GF-D8 (cell line): Measurements from ENCODE around the gene DNAJC7.

ENCODE experiments used
- DNase-seq: peaks from one replicate; lab custom pipeline; 2025; lab: John Stamatoyannopoulos, UW

Gene DNAJC7

DNA sequence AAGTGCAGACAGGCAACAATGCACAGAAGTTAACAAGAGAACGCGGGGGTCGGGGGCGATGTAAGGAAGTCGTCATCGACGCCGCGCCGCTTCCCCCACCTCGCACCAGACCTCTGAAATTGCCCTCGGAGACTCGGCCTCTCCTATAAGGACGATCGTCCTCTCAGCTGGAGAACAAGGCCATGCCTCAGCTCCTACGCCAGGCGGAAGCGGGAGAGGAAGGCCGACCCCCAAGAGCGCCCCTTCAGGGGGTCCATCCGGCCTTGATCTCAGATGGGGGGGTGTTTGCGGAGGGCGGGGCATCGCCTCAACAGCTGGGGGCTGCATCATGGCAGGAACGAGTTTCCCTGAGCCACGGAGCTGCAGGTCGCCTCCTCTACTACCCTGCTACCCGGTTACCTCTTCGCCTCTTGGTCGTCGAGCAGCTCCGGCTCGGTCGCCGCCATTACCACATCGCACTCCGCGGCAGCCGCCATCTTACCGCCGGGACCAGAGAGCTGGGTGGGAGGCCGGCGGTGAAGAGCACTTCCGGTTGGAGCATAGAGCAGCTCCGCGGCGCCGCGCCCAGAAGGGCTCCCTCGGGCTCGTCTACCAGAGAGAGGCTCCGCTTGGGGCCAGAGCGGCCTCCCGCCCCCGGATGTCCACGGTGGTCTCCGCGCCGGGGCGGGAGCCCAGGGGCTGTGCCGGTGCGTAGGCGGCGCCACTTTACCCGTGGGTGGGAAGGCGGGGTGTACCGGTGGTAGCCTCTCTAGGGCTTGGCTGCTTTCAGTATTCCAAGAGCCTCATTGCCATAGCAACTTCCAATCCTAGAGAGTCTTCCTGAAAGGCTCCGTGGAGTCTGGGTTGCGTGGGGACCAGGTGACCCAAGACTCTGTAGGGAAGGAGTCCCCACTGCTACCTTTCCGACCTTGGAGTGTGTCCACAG, at the start of gene DNAJC7:
DNAJC7 (minus strand) TSS at position 499 of the 925 bp plus-strand sequence; CDS start at position 476, 23 bp downstream.
- DNase-seq = peak; percentile 71

GRCh38 chr17:42065201-42065600, 48.0 kb upstream of the DNAJC7 start:
- no peak for DNase-seq

GRCh38 chr17:42062681-42063080, 45.4 kb upstream of the DNAJC7 start:
- DNase-seq = no peak

DNA sequence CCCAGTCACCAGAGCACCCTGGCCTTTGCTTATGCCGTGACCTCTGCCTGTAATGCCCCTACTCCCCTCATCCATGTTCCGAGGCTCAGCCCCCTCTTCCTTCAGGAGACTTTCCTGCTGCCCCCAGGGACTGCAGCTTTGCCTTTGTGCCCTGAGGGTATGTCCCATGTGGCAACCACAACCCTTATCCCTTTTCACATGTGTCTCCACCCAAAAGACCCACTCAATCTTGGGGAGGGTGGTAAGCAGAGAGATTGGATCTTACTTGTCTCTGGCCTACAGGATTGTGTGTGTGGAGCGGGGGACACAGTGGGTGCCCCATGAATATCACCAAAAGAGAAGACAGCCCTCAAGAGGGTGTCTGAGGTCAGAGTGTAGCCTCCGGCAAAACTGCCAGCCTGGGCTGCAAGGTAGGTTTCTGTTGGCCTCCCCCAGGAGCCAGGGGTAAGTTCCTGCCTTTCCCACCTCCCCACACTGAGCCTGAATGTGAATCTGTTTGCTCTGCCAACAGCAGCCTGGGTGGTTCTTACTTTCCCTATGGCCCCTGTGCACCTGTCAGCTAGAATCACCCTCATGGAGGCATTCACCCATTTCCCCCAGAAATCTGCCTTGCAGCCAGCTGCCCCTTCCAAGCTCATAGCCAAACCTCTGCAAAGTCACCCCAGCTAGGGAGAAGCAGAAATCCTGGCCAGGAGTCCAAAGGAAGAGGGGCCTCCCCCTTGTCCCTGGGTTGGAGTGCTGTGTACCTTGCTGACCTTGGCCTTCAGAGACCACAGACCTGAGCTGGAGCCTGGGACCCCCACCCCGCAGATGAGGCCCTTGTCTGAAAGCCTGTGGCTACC, 44.6 kb upstream of the DNAJC7 start:
- DNase-seq = no peak

DNA sequence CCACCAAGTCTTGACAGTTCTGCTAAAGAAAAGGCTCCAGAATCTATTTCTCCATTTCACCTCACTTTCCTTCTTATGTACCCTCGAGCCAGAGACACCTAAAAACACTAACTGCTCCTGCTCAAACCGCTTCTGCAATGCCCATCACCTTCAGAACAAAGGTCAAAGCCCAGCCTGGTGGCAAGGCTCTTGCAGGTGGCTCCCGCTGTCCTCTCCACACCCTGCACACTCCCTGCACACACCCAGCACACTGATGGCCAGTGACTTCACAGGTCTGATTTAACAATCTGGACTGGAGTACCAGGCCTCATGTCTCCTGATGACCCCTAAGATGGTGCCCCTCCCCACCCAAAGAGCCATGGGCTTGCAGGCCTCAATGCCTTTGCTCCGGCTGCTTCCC, 43.0 kb upstream of the DNAJC7 start:
- DNase-seq = no peak

GRCh38 chr17:42059815-42060214, 42.6 kb upstream of the DNAJC7 start:
- DNase-seq = no peak

DNA sequence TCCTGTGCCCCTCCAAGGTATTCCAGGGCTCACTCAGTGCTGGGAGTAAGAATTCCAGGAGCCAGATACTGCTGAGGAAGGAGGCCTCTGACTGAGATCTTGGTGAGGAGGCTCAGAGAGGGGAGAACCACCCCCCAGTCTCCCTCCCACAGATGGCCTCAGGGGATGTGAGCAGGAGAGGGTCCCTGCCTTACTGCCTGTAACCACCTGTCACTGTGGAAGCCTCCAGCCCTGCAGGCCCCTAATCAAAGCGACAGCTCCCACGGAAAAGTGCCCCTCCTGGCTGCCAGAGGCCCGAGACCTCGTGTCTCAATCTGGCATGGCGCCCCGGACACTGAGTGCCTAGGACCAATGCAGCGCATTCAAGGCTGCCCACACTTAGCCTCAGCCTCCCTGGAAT, 40.8 kb upstream of the DNAJC7 start:
- DNase-seq = no peak

DNA sequence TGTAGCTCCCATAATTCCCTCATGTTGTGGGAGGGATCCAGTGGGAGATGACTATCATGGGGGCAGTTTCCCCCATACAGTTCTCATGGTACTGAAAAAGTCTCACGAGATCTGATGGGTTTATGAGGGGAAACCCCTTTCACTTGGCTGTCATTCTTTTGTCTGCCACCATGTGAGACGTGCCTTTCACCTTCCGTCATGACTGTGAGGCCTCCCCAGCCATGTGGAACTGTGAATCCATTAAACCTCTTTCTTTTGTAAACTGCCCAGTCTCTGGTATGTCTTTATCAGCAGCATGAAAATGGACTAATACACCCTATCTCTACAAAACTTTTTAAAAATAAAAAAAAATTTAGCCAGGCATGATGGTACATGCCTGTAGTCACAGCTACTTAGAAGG, 39.4 kb upstream of the DNAJC7 start:
- no peak for DNase-seq

- DNase-seq = no peak
These were observed 38.3 kb upstream of the DNAJC7 start for GRCh38 chr17:42055496-42055895.

DNA sequence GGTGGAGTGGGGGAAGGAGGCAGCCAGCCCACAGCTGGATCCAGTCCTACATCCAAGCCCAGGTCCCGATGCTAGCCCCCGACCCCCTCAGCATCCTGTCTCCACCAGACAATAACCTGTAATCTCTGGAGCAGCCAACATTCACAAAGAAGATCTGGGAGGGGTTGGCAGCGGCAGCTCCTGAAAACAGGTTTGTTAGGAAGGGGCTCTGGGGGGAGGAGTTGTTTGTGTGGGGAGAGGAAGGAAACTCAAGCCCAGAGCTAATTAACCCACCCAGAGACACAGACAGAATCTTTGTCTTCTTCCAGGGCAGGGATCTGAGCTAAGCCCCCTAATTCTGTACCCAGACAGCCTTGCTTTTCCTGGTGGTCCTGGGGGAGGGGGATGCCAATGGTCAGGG, 37.8 kb upstream of the DNAJC7 start:
- DNase-seq = no peak

GRCh38 chr17:42053731-42054500, 36.7 kb upstream of the DNAJC7 start:
- DNase-seq = no peak

DNA sequence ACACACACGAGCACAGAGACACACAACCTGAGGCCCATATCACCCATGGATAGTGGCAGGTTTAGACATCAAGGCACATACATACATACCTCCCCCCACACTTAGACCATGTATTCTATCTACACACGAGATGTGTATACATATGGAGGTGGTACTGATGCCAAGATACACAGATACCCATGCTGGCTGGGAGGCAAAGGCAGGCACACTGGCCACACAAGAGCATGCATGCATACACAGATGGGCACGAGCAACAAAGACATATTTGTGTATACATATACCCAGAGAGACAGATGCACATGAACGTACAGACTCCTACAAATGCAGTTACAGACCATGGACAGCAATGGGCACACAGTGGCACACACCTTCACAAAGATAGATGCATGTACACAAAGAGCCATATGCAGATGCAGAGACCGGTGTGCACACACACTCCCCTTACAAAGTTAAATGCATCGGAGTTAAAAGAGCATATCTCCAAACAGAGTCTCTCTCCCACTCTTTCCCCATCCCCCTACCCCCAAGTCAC, 35.2 kb upstream of the DNAJC7 start:
- DNase-seq = no peak

GRCh38 chr17:42051645-42052044, 34.4 kb upstream of the DNAJC7 start:
- no peak for DNase-seq

DNA sequence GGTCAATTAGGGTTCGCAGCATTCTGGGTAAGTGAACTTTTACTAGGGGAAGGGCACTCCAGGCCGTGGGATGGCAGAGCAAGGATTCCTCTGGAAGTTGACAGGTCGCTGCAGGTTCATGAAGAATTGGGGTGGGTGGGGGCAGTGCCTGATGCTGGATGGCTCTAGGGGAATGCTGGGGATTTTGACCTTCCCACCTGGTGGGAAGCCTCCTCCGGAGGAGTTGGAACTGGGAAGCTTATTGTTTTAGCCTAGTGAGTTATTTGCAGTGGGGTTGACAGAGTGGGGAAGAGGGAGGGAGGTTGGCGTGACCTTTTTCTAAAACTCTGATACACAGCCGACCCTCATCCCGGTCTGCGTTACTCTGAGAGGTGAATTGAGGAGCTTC, 33.8 kb upstream of the DNAJC7 start:
- DNase-seq = no peak

- no peak for DNase-seq
These were observed 33.3 kb upstream of the DNAJC7 start, which contains the start of gene C17orf113 for GRCh38 chr17:42050393-42051012. Gene C17orf113, minus strand, starts transcription at chr17:42050601. Its CDS starts 7,225 bp downstream, at chr17:42043376.

- no peak for DNase-seq
These were observed 32.7 kb upstream of the DNAJC7 start for GRCh38 chr17:42049834-42050392.

DNA sequence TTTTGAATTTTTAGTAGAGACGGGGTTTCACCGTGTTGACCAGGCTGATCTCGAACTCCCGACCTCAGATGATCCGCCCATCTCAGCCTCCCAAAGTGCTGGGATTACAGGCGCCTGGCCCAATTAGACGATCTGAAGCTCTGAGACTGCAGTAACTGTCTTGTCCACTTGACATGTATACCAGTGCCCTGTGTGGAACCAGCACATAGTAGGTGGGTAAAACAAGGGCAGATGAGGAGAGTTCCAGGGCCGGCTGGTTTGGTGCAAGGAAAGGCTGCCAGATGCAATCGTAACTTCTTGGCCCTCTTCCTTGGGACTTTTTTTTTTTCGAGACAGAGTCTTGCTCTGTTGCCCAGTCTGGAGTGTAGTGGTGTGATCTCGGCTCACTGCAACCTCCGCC, 30.1 kb upstream of the DNAJC7 start:
- no peak for DNase-seq

- no peak for DNase-seq
These were observed 28.5 kb upstream of the DNAJC7 start for GRCh38 chr17:42045719-42046118.

GRCh38 chr17:42042598-42043319, 25.5 kb upstream of the DNAJC7 start:
- no peak for DNase-seq

DNA sequence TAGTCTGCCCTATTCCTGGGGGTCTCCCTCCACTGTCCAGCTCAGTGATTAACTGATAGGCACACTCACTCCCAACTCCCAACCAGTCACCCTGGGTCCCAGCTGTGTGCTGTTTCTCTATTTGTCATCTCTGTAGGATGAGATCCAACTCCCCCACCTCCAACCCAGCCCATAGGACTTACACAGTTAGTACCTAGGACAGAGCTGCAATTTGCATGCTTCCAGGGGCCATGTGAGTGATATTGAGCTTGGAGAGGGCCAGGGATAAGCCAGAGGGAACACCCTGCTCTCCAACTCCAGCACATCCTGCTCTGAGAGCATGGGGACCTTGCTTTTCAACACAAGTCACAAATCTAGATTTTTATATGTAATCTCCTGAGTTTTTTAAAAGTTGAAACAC, 24.4 kb upstream of the DNAJC7 start:
- no peak for DNase-seq
